ENCODE results near the gene DMBT1.
A peak's percentile ranks its signal among the peaks of the same experiment; 100 is the strongest.

Gene DMBT1

DNA sequence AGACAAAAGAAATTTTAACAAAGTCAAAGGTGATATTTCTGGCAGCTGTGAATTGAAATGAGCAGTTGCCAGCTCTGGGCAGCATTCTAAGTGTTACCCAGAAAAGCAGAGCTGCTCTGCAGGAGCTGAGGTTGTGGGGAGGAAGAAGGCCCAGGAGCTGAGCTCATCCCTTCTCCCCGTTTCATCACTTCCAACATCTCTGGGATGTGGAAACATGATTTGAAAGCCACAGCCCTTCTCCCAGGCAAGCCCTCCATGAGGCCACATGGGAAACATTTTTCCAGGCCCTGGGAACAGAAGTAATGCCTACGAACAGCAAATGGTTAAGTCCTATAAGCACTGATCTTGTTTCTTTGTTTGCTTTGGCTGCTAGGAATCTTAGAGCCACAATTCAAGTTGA lies 10.9 kb upstream of the DMBT1 start:
- Histone ChIP-seq H3K4me2 (ENCODE audit: insufficient read depth, low read length) (no peak overlapping the region), H3K27me3 (ENCODE audit: insufficient read depth, low read length, poor library complexity) (no peaks in the 10 kb centered on the region), H3K27ac (ENCODE audit: low read length) (no peak overlapping the region), H4K20me1 (ENCODE audit: insufficient read depth, low read length) (no peaks in the 10 kb centered on the region), H3K9ac (ENCODE audit: low read depth, low read length) (no peak overlapping the region), H3K4me1 (ENCODE audit: insufficient read depth, low read length) (peaks cover 4% of the 10 kb centered on the region; the same call in 1 of the 2 replicates), H3K79me2 (ENCODE audit: insufficient read depth, low read length) (no peaks in the 10 kb centered on the region), H3K4me3 (ENCODE audit: low read depth in 1 of 2, low read length in 2 of 2) (no peak overlapping the region), H3K9me3 (ENCODE audit: insufficient read depth, low read length, severe bottlenecking) (no peaks in the 10 kb centered on the region), H2AFZ (ENCODE audit: low read depth, low read length) (no peak overlapping the region), H3K36me3 (ENCODE audit: insufficient read depth, low read length) (no peaks in the 10 kb centered on the region)
- TF ChIP-seq, protein P1, sequence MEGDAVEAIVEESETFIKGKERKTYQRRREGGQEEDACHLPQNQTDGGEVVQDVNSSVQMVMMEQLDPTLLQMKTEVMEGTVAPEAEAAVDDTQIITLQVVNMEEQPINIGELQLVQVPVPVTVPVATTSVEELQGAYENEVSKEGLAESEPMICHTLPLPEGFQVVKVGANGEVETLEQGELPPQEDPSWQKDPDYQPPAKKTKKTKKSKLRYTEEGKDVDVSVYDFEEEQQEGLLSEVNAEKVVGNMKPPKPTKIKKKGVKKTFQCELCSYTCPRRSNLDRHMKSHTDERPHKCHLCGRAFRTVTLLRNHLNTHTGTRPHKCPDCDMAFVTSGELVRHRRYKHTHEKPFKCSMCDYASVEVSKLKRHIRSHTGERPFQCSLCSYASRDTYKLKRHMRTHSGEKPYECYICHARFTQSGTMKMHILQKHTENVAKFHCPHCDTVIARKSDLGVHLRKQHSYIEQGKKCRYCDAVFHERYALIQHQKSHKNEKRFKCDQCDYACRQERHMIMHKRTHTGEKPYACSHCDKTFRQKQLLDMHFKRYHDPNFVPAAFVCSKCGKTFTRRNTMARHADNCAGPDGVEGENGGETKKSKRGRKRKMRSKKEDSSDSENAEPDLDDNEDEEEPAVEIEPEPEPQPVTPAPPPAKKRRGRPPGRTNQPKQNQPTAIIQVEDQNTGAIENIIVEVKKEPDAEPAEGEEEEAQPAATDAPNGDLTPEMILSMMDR (IDR thresholded peaks at IDR 0.05; ENCODE audit: borderline replicate concordance, extremely low read depth, low read length, poor library complexity, severe bottlenecking), result no peak
- TF ChIP-seq EZH2 (IDR thresholded peaks at IDR 0.05; ENCODE audit: borderline replicate concordance, low read depth, low read length, severe bottlenecking), result no peak
- DNase-seq (no peak), ATAC-seq (ENCODE audit: insufficient read depth, low read depth) (no peak)

DNA sequence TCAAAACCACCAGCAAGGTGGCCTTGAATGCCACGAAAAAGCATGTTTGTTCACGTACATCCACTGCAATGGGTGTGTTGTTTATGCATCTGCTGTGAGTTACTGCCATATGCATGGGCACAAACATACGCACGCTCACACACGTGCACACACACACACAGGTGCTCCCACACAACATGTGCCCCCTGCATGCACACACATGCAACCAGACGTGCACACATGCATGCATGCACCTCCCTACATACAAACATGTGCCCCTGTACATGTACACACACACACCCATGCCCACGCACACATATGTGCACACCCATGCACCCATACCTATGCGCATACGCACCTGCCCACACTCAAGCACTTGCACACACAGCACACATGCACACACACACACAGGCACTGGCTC lies 10.1 kb upstream of the DMBT1 start:
- Histone ChIP-seq H3K4me3 (ENCODE audit: low read depth in 1 of 2, low read length in 2 of 2) (no peak overlapping the region), H3K79me2 (ENCODE audit: insufficient read depth, low read length) (no peaks in the 10 kb centered on the region), H3K4me2 (ENCODE audit: insufficient read depth, low read length) (no peak overlapping the region), H4K20me1 (ENCODE audit: insufficient read depth, low read length) (no peaks in the 10 kb centered on the region), H2AFZ (ENCODE audit: low read depth, low read length) (no peak overlapping the region), H3K9me3 (ENCODE audit: insufficient read depth, low read length, severe bottlenecking) (no peaks in the 10 kb centered on the region), H3K27me3 (ENCODE audit: insufficient read depth, low read length, poor library complexity) (no peaks in the 10 kb centered on the region), H3K27ac (ENCODE audit: low read length) (no peak overlapping the region), H3K4me1 (ENCODE audit: insufficient read depth, low read length) (peaks cover 4% of the 10 kb centered on the region; the same call in 1 of the 2 replicates), H3K9ac (ENCODE audit: low read depth, low read length) (no peak overlapping the region), H3K36me3 (ENCODE audit: insufficient read depth, low read length) (no peaks in the 10 kb centered on the region)
- DNase-seq (no peak), ATAC-seq (ENCODE audit: insufficient read depth, low read depth) (no peak)
- TF ChIP-seq, protein P1 (IDR thresholded peaks at IDR 0.05; ENCODE audit: borderline replicate concordance, extremely low read depth, low read length, poor library complexity, severe bottlenecking), result no peak
- no peak for TF ChIP-seq EZH2 (IDR thresholded peaks at IDR 0.05; ENCODE audit: borderline replicate concordance, low read depth, low read length, severe bottlenecking)

DNA sequence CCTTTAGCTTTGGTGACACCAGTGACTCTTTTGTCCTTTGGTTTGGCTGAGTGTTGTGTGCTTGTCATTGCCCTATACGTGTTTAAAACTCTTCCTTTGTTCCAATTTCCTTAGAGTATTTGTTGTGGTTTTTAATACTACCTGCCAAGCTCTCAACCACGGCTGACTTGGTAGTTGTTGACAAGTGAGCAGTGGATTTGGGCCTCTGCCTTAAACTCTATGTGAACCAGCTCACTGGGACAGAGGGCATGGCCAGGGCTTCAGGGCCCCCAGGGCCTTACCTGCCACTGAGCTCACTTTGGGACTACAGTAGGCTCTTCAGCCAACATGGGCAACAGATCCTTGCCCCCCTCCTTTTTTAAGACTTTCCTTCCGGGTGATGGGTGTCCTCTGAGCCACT lies 9.6 kb upstream of the DMBT1 start:
- Histone ChIP-seq H3K9me3 (ENCODE audit: insufficient read depth, low read length, severe bottlenecking) (no peaks in the 10 kb centered on the region), H3K4me1 (ENCODE audit: insufficient read depth, low read length) (peaks cover 4% of the 10 kb centered on the region; the same call in 1 of the 2 replicates), H3K9ac (ENCODE audit: low read depth, low read length) (no peak overlapping the region), H3K27ac (ENCODE audit: low read length) (no peak overlapping the region), H4K20me1 (ENCODE audit: insufficient read depth, low read length) (no peaks in the 10 kb centered on the region), H3K4me3 (ENCODE audit: low read depth in 1 of 2, low read length in 2 of 2) (no peak overlapping the region), H3K36me3 (ENCODE audit: insufficient read depth, low read length) (no peaks in the 10 kb centered on the region), H3K4me2 (ENCODE audit: insufficient read depth, low read length) (no peak overlapping the region), H3K27me3 (ENCODE audit: insufficient read depth, low read length, poor library complexity) (no peaks in the 10 kb centered on the region), H3K79me2 (ENCODE audit: insufficient read depth, low read length) (no peaks in the 10 kb centered on the region), H2AFZ (ENCODE audit: low read depth, low read length) (no peak overlapping the region)
- no peak for TF ChIP-seq EZH2 (IDR thresholded peaks at IDR 0.05; ENCODE audit: borderline replicate concordance, low read depth, low read length, severe bottlenecking)
- TF ChIP-seq, protein P1 (IDR thresholded peaks at IDR 0.05; ENCODE audit: borderline replicate concordance, extremely low read depth, low read length, poor library complexity, severe bottlenecking), result no peak
- peak; percentile 49; the same call in 2 of the 3 replicates for ATAC-seq (ENCODE audit: insufficient read depth, low read depth)
- DNase-seq, result no peak

DNA sequence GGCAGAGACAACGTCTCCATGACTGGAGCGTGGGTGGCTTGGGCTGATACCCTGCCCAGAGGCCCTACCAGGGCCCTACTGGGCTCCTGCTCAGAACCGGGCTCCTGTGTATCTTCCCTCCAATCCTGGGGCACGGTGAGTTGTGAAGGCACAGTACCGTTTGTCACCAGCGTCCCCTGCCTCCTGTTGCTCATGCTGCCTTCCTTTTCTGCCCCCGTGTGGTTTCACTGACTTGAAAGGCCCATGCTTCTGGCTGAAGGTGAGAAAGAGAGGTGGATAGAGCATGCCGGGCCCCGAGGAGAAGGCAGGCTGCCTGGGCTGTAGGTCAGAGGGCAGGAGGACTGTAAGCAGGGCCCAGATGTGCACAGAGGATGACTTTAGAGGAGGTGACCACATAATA lies 9.1 kb upstream of the DMBT1 start:
- Histone ChIP-seq H3K36me3 (ENCODE audit: insufficient read depth, low read length) (no peaks in the 10 kb centered on the region), H3K4me1 (ENCODE audit: insufficient read depth, low read length) (peaks cover 4% of the 10 kb centered on the region; the same call in 1 of the 2 replicates), H3K27ac (ENCODE audit: low read length) (no peak overlapping the region), H2AFZ (ENCODE audit: low read depth, low read length) (no peak overlapping the region), H3K9ac (ENCODE audit: low read depth, low read length) (no peak overlapping the region), H4K20me1 (ENCODE audit: insufficient read depth, low read length) (no peaks in the 10 kb centered on the region), H3K27me3 (ENCODE audit: insufficient read depth, low read length, poor library complexity) (no peaks in the 10 kb centered on the region), H3K4me2 (ENCODE audit: insufficient read depth, low read length) (no peak overlapping the region), H3K4me3 (ENCODE audit: low read depth in 1 of 2, low read length in 2 of 2) (no peak overlapping the region), H3K79me2 (ENCODE audit: insufficient read depth, low read length) (no peaks in the 10 kb centered on the region), H3K9me3 (ENCODE audit: insufficient read depth, low read length, severe bottlenecking) (no peaks in the 10 kb centered on the region)
- TF ChIP-seq, protein P1 (IDR thresholded peaks at IDR 0.05; ENCODE audit: borderline replicate concordance, extremely low read depth, low read length, poor library complexity, severe bottlenecking), result no peak
- no peak for TF ChIP-seq EZH2 (IDR thresholded peaks at IDR 0.05; ENCODE audit: borderline replicate concordance, low read depth, low read length, severe bottlenecking)
- ATAC-seq (ENCODE audit: insufficient read depth, low read depth) (0 out of 3 replicates have a peak, but pooled peaks have one; percentile 17), DNase-seq (no peak)

Data from DND-41 (cell line).